Esophagus muscularis mucosa (tissue), 3 donors: ENCODE measurements around the gene THRB.

Experiments
- POLR2AphosphoS5 ChIP-seq, 2 donors: sonication (generic); formaldehyde crosslinking; IDR thresholded peaks; one replicate each; pipeline ENCODE4 v1.6.1; 2017; ENCODE audit warnings: antibody characterized with exemption in 2 of 2
- TF ChIP-seq, protein P1 (sequence below), 3 experiments: fragments of 200-600 bp in 2 of 3; fragments of 450-650 bp in 1 of 3; sonication (generic) in 2 of 3; IDR thresholded peaks; one replicate each; pipeline ENCODE4 v1.5.1; 2017 to 2019; ENCODE audit warnings: antibody characterized with exemption in 3 of 3, mild to moderate bottlenecking in 2 of 3, moderate library complexity in 1 of 3

DNA sequence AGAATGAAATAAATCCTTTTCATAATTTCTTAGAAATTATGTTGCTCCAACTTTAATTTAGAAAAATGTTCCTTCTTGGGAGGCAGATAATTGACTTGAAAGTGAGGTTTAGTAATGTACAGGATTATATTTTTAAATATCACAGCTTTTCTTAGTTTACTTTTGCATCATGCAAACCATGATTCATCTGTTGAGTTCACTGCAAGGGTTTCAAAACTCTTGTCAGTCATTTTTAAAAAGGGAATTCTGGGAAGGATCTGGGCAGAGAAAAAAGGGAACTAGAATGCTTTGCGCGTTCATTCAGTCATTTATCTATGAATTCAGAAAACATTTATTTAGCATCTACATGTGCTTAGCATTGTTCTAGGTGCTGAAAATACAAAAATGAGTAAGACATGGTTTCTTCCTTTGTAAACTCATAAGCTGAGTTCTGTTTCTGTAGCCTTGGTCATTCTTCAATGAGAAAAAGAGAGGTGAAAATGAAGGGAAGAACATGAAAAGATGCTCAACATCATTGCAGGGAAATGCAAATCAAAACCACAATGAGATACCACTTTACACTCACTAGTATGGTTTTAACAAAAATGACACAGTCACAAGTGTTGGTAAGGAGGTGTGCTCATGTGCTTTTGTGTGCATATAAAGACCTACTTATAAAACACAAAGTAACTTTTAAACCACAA lies 340.5 kb downstream of the THRB start:
- TF ChIP-seq, protein P1, sequence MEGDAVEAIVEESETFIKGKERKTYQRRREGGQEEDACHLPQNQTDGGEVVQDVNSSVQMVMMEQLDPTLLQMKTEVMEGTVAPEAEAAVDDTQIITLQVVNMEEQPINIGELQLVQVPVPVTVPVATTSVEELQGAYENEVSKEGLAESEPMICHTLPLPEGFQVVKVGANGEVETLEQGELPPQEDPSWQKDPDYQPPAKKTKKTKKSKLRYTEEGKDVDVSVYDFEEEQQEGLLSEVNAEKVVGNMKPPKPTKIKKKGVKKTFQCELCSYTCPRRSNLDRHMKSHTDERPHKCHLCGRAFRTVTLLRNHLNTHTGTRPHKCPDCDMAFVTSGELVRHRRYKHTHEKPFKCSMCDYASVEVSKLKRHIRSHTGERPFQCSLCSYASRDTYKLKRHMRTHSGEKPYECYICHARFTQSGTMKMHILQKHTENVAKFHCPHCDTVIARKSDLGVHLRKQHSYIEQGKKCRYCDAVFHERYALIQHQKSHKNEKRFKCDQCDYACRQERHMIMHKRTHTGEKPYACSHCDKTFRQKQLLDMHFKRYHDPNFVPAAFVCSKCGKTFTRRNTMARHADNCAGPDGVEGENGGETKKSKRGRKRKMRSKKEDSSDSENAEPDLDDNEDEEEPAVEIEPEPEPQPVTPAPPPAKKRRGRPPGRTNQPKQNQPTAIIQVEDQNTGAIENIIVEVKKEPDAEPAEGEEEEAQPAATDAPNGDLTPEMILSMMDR (IDR thresholded peaks at IDR 0.05) = no peak
- no peak for TF ChIP-seq POLR2AphosphoS5 (IDR thresholded peaks at IDR 0.05)
